Measurements from ENCODE around the gene NUAK2.

- TF ChIP-seq ZNF121 (tag by site-specific recombination; IDR thresholded peaks at IDR 0.05) (no peak), ZNF140 (tag by site-specific recombination; IDR thresholded peaks at IDR 0.05) (no peak)
Observed at GRCh38 chr1:205343431-205344065, 22.0 kb upstream of the NUAK2 start.
